H1 (cell line): ENCODE measurements around the gene GFM1. TPM values are rescaled to one million over a fixed set of nuclear protein-coding genes. Genes with fewer than 3 reads are reported as not detected.

Source experiments
- CTCF ChIA-PET: fragments of 300-600 bp; sonication (Branson Sonifier 250); formaldehyde crosslinking; loops from one replicate; lab custom pipeline; 2021; ENCODE audit not compliant: partially characterized antibody; lab: Charles Lee
- POLR2A ChIA-PET: fragments of 300-600 bp; sonication (Branson Sonifier 250); formaldehyde crosslinking; loops from one replicate; lab custom pipeline; 2021; ENCODE audit warnings: inconsistent platforms; ENCODE audit not compliant: partially characterized antibody; lab: Charles Lee
- DNase-seq, 2 experiments: peaks; one replicate each; pipeline versions ENCODE4 v3.0.0 to v3.0.0-alpha.2; 2010 to 2022; ENCODE audit warnings: low spot score in 2 of 2, low read depth in 1 of 2, mixed read lengths in 1 of 2
- FAIRE-seq: peaks from 2 replicates; lab custom pipeline; 2011; peaks lifted over from hg19 to GRCh38; lab: Jason Lieb, UNC
- H2AFZ ChIP-seq: 2 replicates; pipeline ENCODE4 v1.8.1; 2012; ENCODE audit warnings: low read length, inconsistent platforms
- H2AK5ac ChIP-seq: 2 replicates; pipeline ENCODE4 v1.6.1; 2013; ENCODE audit warnings: low read depth, low read length
- H2BK120ac ChIP-seq: replicated peaks from 2 replicates; pipeline ENCODE3; 2013; ENCODE audit warnings: low read depth, low read length, inconsistent platforms
- H2BK12ac ChIP-seq: 2 replicates; pipeline ENCODE4 v1.6.1; 2013; ENCODE audit warnings: low read depth, low read length
- H2BK15ac ChIP-seq: 2 replicates; pipeline ENCODE4 v1.6.1; 2013; ENCODE audit warnings: low read length
- H2BK20ac ChIP-seq: 2 replicates; pipeline ENCODE4 v1.6.1; 2013; ENCODE audit warnings: low read length
- H2BK5ac ChIP-seq: 2 replicates; pipeline ENCODE4 v1.6.1; 2013; ENCODE audit warnings: low read depth, low read length
- H3K14ac ChIP-seq: 2 replicates; pipeline ENCODE4 v1.6.1; 2013; ENCODE audit warnings: inconsistent platforms; ENCODE audit not compliant: insufficient read length
- H3K18ac ChIP-seq: 2 replicates; pipeline ENCODE4 v1.6.1; 2013; ENCODE audit warnings: low read length; ENCODE audit errors: extremely low read depth
- H3K23ac ChIP-seq: 2 replicates; pipeline ENCODE4 v1.6.1; 2013; ENCODE audit warnings: inconsistent platforms; ENCODE audit not compliant: insufficient read length
- H3K23me2 ChIP-seq: 2 replicates; pipeline ENCODE4 v1.6.1; 2013; ENCODE audit warnings: low read depth, low read length
- H3K27ac ChIP-seq: 2 replicates; pipeline ENCODE4 v1.6.1; 2011; ENCODE audit warnings: low read depth, low read length, inconsistent platforms
- H3K27me3 ChIP-seq, 4 experiments: replicated peaks in 1 of 4; 1 replicate in 1 of 4; 2 replicates in 3 of 4; pipeline versions ENCODE4 v1.6.1 to v1.8.1; 2011 to 2013; ENCODE audit warnings: low read length in 3 of 4, mild to moderate bottlenecking in 3 of 4, inconsistent platforms in 2 of 4, mixed read lengths in 2 of 4, moderate library complexity in 1 of 4; ENCODE audit not compliant: control insufficient read depth in 3 of 4, insufficient read depth in 3 of 4; ENCODE audit errors: extremely low read depth in 1 of 4
- H3K36me3 ChIP-seq, 4 experiments: 2 replicates each; pipeline versions ENCODE4 v1.6.1 to v1.8.1; 2011 to 2013; ENCODE audit warnings: mild to moderate bottlenecking in 4 of 4, low read length in 3 of 4, moderate library complexity in 2 of 4, control low read depth in 1 of 4, inconsistent platforms in 1 of 4; ENCODE audit not compliant: insufficient read depth in 4 of 4, control insufficient read depth in 2 of 4
- H3K4ac ChIP-seq: replicated peaks from 2 replicates; pipeline ENCODE3; 2013; ENCODE audit warnings: low read length, low read depth, mixed read lengths, inconsistent platforms; ENCODE audit not compliant: insufficient read length
- H3K4me1 ChIP-seq, 4 experiments: replicated peaks in 1 of 4; 1 replicate in 1 of 4; 2 replicates in 3 of 4; pipeline versions ENCODE4 v1.6.1 to v1.8.1; 2011 to 2013; ENCODE audit warnings: low read length in 3 of 4, inconsistent platforms in 2 of 4, mixed read lengths in 1 of 4; ENCODE audit not compliant: insufficient read depth in 4 of 4, control insufficient read depth in 3 of 4
- H3K4me2 ChIP-seq, 2 experiments: 2 replicates each; pipeline versions ENCODE4 v1.6.1 to v1.8.1; 2011 to 2013; ENCODE audit warnings: low read depth in 2 of 2, low read length in 2 of 2, control low read depth in 1 of 2, inconsistent platforms in 1 of 2, mild to moderate bottlenecking in 1 of 2; ENCODE audit not compliant: insufficient read depth in 1 of 2
- H3K4me3 ChIP-seq, 4 experiments: fragments of 200-600, 300-600 bp in 1 of 4; sonication (generic), shearing (Covaris generic), sonication (Bioruptor Twin) in 1 of 4; 2 replicates each; pipeline versions ENCODE4 v1.5.1 to v1.8.1; 2011 to 2016; ENCODE audit warnings: low read length in 4 of 4, low read depth in 3 of 4, control low read depth in 2 of 4, inconsistent platforms in 2 of 4, mild to moderate bottlenecking in 2 of 4, mixed read lengths in 1 of 4, moderate library complexity in 1 of 4; ENCODE audit not compliant: insufficient read depth in 2 of 4; ENCODE audit errors: extremely low read depth in 1 of 4
- H3K56ac ChIP-seq: replicated peaks from 2 replicates; pipeline ENCODE3; 2013; ENCODE audit warnings: low read depth, mild to moderate bottlenecking, mixed read lengths, low read length, inconsistent platforms; ENCODE audit not compliant: insufficient read length
- H3K79me1 ChIP-seq: 2 replicates; pipeline ENCODE4 v1.6.1; 2013; ENCODE audit warnings: low read depth, low read length, control low read depth
- H3K79me2 ChIP-seq, 2 experiments: 2 replicates each; pipeline versions ENCODE4 v1.6.1 to v1.8.1; 2012 to 2013; ENCODE audit warnings: low read length in 2 of 2, mild to moderate bottlenecking in 2 of 2, inconsistent platforms in 1 of 2; ENCODE audit not compliant: insufficient read depth in 2 of 2, control insufficient read depth in 1 of 2
- H3K9ac ChIP-seq, 4 experiments: replicated peaks in 1 of 4; 1 replicate in 1 of 4; 2 replicates in 3 of 4; pipeline versions ENCODE4 v1.6.1 to v1.8.1; 2011 to 2013; ENCODE audit warnings: low read depth in 3 of 4, low read length in 3 of 4, control low read depth in 2 of 4, mild to moderate bottlenecking in 2 of 4, moderate library complexity in 2 of 4, inconsistent platforms in 1 of 4; ENCODE audit errors: extremely low read depth in 1 of 4
- H3K9me3 ChIP-seq, 2 experiments: 2 replicates each; pipeline versions ENCODE4 v1.6.1 to v1.8.1; 2012 to 2013; ENCODE audit warnings: mild to moderate bottlenecking in 2 of 2, moderate library complexity in 2 of 2, control low read depth in 1 of 2, inconsistent platforms in 1 of 2, low read depth in 1 of 2, low read length in 1 of 2, mixed read lengths in 1 of 2; ENCODE audit not compliant: insufficient read depth in 2 of 2
- H4K20me1 ChIP-seq, 2 experiments: replicated peaks in 1 of 2; 2 replicates each; pipeline versions ENCODE3 to v1.8.1; 2011 to 2013; ENCODE audit warnings: inconsistent platforms in 2 of 2, low read length in 2 of 2, mild to moderate bottlenecking in 1 of 2; ENCODE audit not compliant: insufficient read depth in 2 of 2, control insufficient read depth in 1 of 2
- H4K5ac ChIP-seq: 2 replicates; pipeline ENCODE4 v1.6.1; 2013; ENCODE audit warnings: low read length, low read depth, mixed read lengths, inconsistent platforms; ENCODE audit not compliant: insufficient read length
- H4K8ac ChIP-seq: 2 replicates; pipeline ENCODE4 v1.8.0; 2013; ENCODE audit warnings: mild to moderate bottlenecking, moderate library complexity, low read length, inconsistent platforms; ENCODE audit not compliant: insufficient read depth; ENCODE audit errors: extremely low read depth
- H4K91ac ChIP-seq: replicated peaks from 2 replicates; pipeline ENCODE3; 2013; ENCODE audit warnings: low read length, mixed read lengths, inconsistent platforms; ENCODE audit not compliant: insufficient read length
- CBX8 ChIP-seq: fragments of 300-800, 300-1000 bp; sonication (generic); IDR thresholded peaks from 2 replicates; pipeline ENCODE4 v1.7.1; 2016; ENCODE audit warnings: low read depth, low read length, borderline replicate concordance
- POLR2A ChIP-seq, 2 experiments: IDR thresholded peaks; 1 replicate in 1 of 2; 2 replicates in 1 of 2; pipeline ENCODE4 v1.6.1; 2011; ENCODE audit warnings: low read depth in 2 of 2, low read length in 2 of 2, mild to moderate bottlenecking in 2 of 2; ENCODE audit errors: control extremely low read depth in 1 of 2
- SRF ChIP-seq: IDR thresholded peaks from 2 replicates; pipeline ENCODE4 v1.6.1; 2011; ENCODE audit warnings: mild to moderate bottlenecking, low read depth, low read length, moderate library complexity
- TAF1 ChIP-seq: IDR thresholded peaks from 2 replicates; pipeline ENCODE4 v1.6.1; 2011; ENCODE audit warnings: mild to moderate bottlenecking, low read depth, low read length
- TAF7 ChIP-seq: optimal IDR thresholded peaks from 2 replicates; pipeline ENCODE3; 2011; ENCODE audit warnings: low read depth, mild to moderate bottlenecking, inconsistent platforms, low read length, moderate library complexity, borderline replicate concordance
- WGBS, 2 experiments: shearing (Covaris generic) in 1 of 2; methylation state at CpG; one replicate each; pipeline versions ENCODE4 v1.1.6 to v1.1.7; 2013 to 2015; ENCODE audit warnings: low lambda C conversion rate in 2 of 2, mixed read lengths in 2 of 2, inconsistent platforms in 1 of 2, low coverage in 1 of 2, missing lambda C conversion rate in 1 of 2; ENCODE audit not compliant: insufficient replicate concordance in 2 of 2, insufficient coverage in 1 of 2, insufficient read length in 1 of 2; ENCODE audit errors: extremely low coverage in 1 of 2, missing lambda C conversion rate in 1 of 2; 5-methylcytosine and 5-hydroxymethylcytosine counted together
- polyA plus RNA-seq, 7 experiments: library from polyadenylated mRNA; depleted of rRNA in 3 of 7; stranded (reverse) in 5 of 7; unstranded in 2 of 7; fragments of >200 nt in 5 of 7; fragments of 200-250 nt in 2 of 7; gene quantifications; 1 replicate in 5 of 7; 2 replicates in 1 of 7; 4 replicates in 1 of 7; pipeline versions ENCODE4 v1.2.1 to v1.2.3, GENCODE V29; 2011 to 2013; ENCODE audit warnings: missing spikeins in 2 of 7, mixed read lengths in 2 of 7
- total RNA-seq: library from RNA; stranded (reverse); fragmentation: NEBNext Ultra II Directional; extraction: Animal tissue kit (Norgen Biotek cat#: 25700); gene quantifications from 2 replicates; pipeline ENCODE4 v1.2.1, GENCODE V29; 2021

The GFM1 gene
- total and polyA plus RNA-seq, 2 of the 8 experiments (the other 6 are each of a cell fraction or from before 2014, with no cell fraction given): 10.9 to 45.3 TPM

GRCh38 chr3:158713094-158713499 lies 68.8 kb downstream of the GFM1 start:
- Histone ChIP-seq H2BK12ac (no peak overlapping the region), H3K14ac (no peak overlapping the region), H2AK5ac (no peak overlapping the region), H3K27me3 (no peaks in the 10 kb centered on the region), H3K18ac (no peak overlapping the region), H3K4me2 (no peak overlapping the region), H3K4ac (no peak overlapping the region), H4K5ac (no peak overlapping the region), H3K56ac (no peak overlapping the region), H4K8ac (no peak overlapping the region), H3K9me3 (no peaks in the 10 kb centered on the region), H3K79me2 (no peaks in the 10 kb centered on the region), H2BK120ac (no peak overlapping the region), H2BK20ac (no peak overlapping the region), H3K23ac (no peak overlapping the region), H3K4me3 (no peak overlapping the region), H2BK15ac (no peak overlapping the region), H3K23me2 (no peaks in the 10 kb centered on the region), H3K79me1 (no peaks in the 10 kb centered on the region), H2AFZ (no peak overlapping the region), H4K91ac (no peak overlapping the region), H3K27ac (no peak overlapping the region), H3K9ac (peak overlapping the region in 1 of 4 experiments; percentile 13; a peak in 1 of 7 replicates), H3K4me1 (no peaks in the 10 kb centered on the region; a peak in 1 of 7 replicates), H2BK5ac (no peak overlapping the region), H3K36me3 (peaks cover 0 to 2% (median 0%) of the 10 kb centered on the region in 4 experiments; a peak in 1 of 8 replicates), H4K20me1 (peaks cover 0 to 3% of the 10 kb centered on the region in 2 experiments)
- POLR2A ChIA-PET: interaction anchor here (2.0 kb wide), 1 partner anchor 10 kb away, joined by 7 read pairs; no protein-coding TSS in a partner anchor
- CTCF ChIA-PET: interaction anchor here (0.6 to 1.7 kb wide), 11 partner anchors 10 to 82 kb away, joined by 3 to 8 read pairs (median 3); no protein-coding TSS in a partner anchor
- TF ChIP-seq SRF (no peak), CBX8 (no peak), POLR2A (IDR thresholded peaks at IDR 0.05; ENCODE audit: control extremely low read depth in 1 of 2, low read depth in 2 of 2, low read length in 2 of 2) (no peak), TAF7 (no peak), TAF1 (no peak)
- WGBS, 2 experiments: 78% methylated on average over 9 of the region's 9 CpGs; no CpG with 5 or more reads in 1 of the 2 experiments
- DNase-seq: no peak
- FAIRE-seq: no peak
